ENCODE data around the gene NDUFS2.

The NDUFS2 gene

GRCh38 chr1:161162052-161162451, 40.1 kb upstream of the NDUFS2 start:
- TF ChIP-seq CTCF (IDR thresholded peaks at IDR 0.05; ENCODE audit: insufficient read depth, low read length, poor library complexity, severe bottlenecking): no peak
- DNase-seq (ENCODE audit: extremely low read depth, insufficient read length): no peak
- Histone ChIP-seq H3K4me3 (replicated peaks; ENCODE audit: low read depth, low read length) (no peak overlapping the region), H3K27me3 (replicated peaks; ENCODE audit: control insufficient read depth, insufficient read depth, low read length) (no peaks in the 10 kb centered on the region), H3K36me3 (ENCODE audit: control insufficient read depth, insufficient read depth, low read length) (peaks cover 3% of the 10 kb centered on the region)

GRCh38 chr1:161162806-161163205, 39.4 kb upstream of the NDUFS2 start:
- peaks cover 3% of the 10 kb centered on the region for H3K36me3 ChIP-seq (ENCODE audit: control insufficient read depth, insufficient read depth, low read length)
- H3K4me3 ChIP-seq (replicated peaks; ENCODE audit: low read depth, low read length): no peak overlapping the region
- DNase-seq (ENCODE audit: extremely low read depth, insufficient read length): no peak
- no peak for TF ChIP-seq CTCF (IDR thresholded peaks at IDR 0.05; ENCODE audit: insufficient read depth, low read length, poor library complexity, severe bottlenecking)
- H3K27me3 ChIP-seq (replicated peaks; ENCODE audit: control insufficient read depth, insufficient read depth, low read length): no peaks in the 10 kb centered on the region

GRCh38 chr1:161163793-161164192, 38.4 kb upstream of the NDUFS2 start:
- H3K4me3 ChIP-seq (replicated peaks; ENCODE audit: low read depth, low read length): no peak overlapping the region
- H3K36me3 ChIP-seq (ENCODE audit: control insufficient read depth, insufficient read depth, low read length): peaks cover 3% of the 10 kb centered on the region
- no peak for TF ChIP-seq CTCF (IDR thresholded peaks at IDR 0.05; ENCODE audit: insufficient read depth, low read length, poor library complexity, severe bottlenecking)
- no peak for DNase-seq (ENCODE audit: extremely low read depth, insufficient read length)
- H3K27me3 ChIP-seq (replicated peaks; ENCODE audit: control insufficient read depth, insufficient read depth, low read length): no peaks in the 10 kb centered on the region

- Histone ChIP-seq H3K36me3 (ENCODE audit: control insufficient read depth, insufficient read depth, low read length) (peaks cover 3% of the 10 kb centered on the region), H3K4me3 (replicated peaks; ENCODE audit: low read depth, low read length) (peak overlapping the region; percentile 60), H3K27me3 (replicated peaks; ENCODE audit: control insufficient read depth, insufficient read depth, low read length) (no peaks in the 10 kb centered on the region)
- no peak for DNase-seq (ENCODE audit: extremely low read depth, insufficient read length)
- no peak for TF ChIP-seq CTCF (IDR thresholded peaks at IDR 0.05; ENCODE audit: insufficient read depth, low read length, poor library complexity, severe bottlenecking)
These were observed 37.1 kb upstream of the NDUFS2 start for GRCh38 chr1:161164901-161165610.

GRCh38 chr1:161165742-161166668, 36.2 kb upstream of the NDUFS2 start, which contains the start of gene PPOX:
PPOX (plus strand) TSS chr1:161166426; CDS start chr1:161166848, 422 bp downstream.
- Histone ChIP-seq H3K4me3 (replicated peaks; ENCODE audit: low read depth, low read length) (peak within 1 kb of the TSS; percentile 72), H3K27me3 (replicated peaks; ENCODE audit: control insufficient read depth, insufficient read depth, low read length) (no peaks in the 10 kb centered on the region), H3K36me3 (ENCODE audit: control insufficient read depth, insufficient read depth, low read length) (peaks cover 7% of the 10 kb centered on the region)
- DNase-seq (ENCODE audit: extremely low read depth, insufficient read length): peak; percentile 91
- peak; percentile 75 for TF ChIP-seq CTCF (IDR thresholded peaks at IDR 0.05; ENCODE audit: insufficient read depth, low read length, poor library complexity, severe bottlenecking)

Measured in GM06990 (cell line).